ENCODE measurements around the gene NUDT22. TPM values are rescaled to one million over a fixed set of nuclear protein-coding genes. Genes with fewer than 3 reads are reported as not detected.

NUDT22 gene
- total RNA-seq, 4 donors from 2014 or later, result 37.8 to 58.7 (median 48.6) TPM

DNA sequence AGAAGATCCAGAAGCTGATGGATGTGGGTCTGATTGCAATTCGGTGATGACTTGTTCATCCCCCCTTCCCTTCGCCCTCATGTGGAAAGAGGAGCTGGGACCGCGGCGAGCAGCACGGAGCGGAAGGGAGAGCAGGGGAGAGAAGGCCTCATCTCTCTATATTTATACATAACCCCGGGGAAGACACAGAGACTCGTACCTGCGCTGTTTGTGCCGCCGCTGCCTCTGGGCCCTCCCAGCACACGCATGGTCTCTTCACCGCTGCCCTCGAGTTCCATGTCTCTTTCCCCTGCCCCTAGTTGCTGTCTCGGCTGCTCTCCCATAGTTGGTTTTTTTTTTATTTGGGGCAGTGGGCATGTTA is 22.0 kb upstream of the NUDT22 start:
- Histone ChIP-seq H3K27me3 (no peaks in the 10 kb centered on the region), H3K36me3 (peaks cover 40 to 85% (median 73%) of the 10 kb centered on the region in 4 donors), H3K27ac (replicated peaks in 1 of 4) (peak overlapping the region in 1 of 4 donors; percentile 45)

GRCh38 chr11:64204464-64204989 is 21.5 kb upstream of the NUDT22 start:
- Histone ChIP-seq H3K27me3 (no peaks in the 10 kb centered on the region), H3K27ac (replicated peaks in 1 of 4) (peak overlapping the region; percentile 1 to 45 (median 34)), H3K4me1 (peaks cover 19 to 50% (median 35%) of the 10 kb centered on the region in 4 donors), H3K4me3 (no peak overlapping the region), H3K36me3 (peaks cover 37 to 81% (median 68%) of the 10 kb centered on the region in 4 donors), H3K9me3 (no peaks in the 10 kb centered on the region)
- 29% methylated on average over 7 of the region's 7 CpGs for WGBS
- no peak for DNase-seq (ENCODE audit: extremely low spot score)
- TF ChIP-seq, protein P1, sequence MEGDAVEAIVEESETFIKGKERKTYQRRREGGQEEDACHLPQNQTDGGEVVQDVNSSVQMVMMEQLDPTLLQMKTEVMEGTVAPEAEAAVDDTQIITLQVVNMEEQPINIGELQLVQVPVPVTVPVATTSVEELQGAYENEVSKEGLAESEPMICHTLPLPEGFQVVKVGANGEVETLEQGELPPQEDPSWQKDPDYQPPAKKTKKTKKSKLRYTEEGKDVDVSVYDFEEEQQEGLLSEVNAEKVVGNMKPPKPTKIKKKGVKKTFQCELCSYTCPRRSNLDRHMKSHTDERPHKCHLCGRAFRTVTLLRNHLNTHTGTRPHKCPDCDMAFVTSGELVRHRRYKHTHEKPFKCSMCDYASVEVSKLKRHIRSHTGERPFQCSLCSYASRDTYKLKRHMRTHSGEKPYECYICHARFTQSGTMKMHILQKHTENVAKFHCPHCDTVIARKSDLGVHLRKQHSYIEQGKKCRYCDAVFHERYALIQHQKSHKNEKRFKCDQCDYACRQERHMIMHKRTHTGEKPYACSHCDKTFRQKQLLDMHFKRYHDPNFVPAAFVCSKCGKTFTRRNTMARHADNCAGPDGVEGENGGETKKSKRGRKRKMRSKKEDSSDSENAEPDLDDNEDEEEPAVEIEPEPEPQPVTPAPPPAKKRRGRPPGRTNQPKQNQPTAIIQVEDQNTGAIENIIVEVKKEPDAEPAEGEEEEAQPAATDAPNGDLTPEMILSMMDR (IDR thresholded peaks at IDR 0.05), result peak; percentile 53 to 79 (median 68)
- TF ChIP-seq POLR2AphosphoS5 (IDR thresholded peaks at IDR 0.05) (peak; percentile 79 to 81), POLR2A (IDR thresholded peaks at IDR 0.05; ENCODE audit: low read depth) (no peak), EP300 (IDR thresholded peaks at IDR 0.05) (no peak)
- intact Hi-C loops (cut with DNase I), result loop anchor here (1.0 to 5.0 kb wide), 2 partner anchors 48 to 93 kb away; no protein-coding TSS in a partner anchor

More for the DNA sequence above, 22.0 kb upstream of the NUDT22 start:
- H3K4me3 ChIP-seq, result no peak overlapping the region
- H3K9me3 ChIP-seq, result no peaks in the 10 kb centered on the region
- no peak for TF ChIP-seq EP300 (IDR thresholded peaks at IDR 0.05)
- TF ChIP-seq, protein P1 (IDR thresholded peaks at IDR 0.05), result no peak
- no peak for TF ChIP-seq POLR2A (IDR thresholded peaks at IDR 0.05; ENCODE audit: low read depth)
- no peak for TF ChIP-seq POLR2AphosphoS5 (IDR thresholded peaks at IDR 0.05)
- intact Hi-C loops (cut with DNase I), result loop anchor here (1.0 to 5.0 kb wide), 2 partner anchors 48 to 93 kb away; no protein-coding TSS in a partner anchor
- 82% methylated on average over 16 of the region's 16 CpGs for WGBS
- H3K4me1 ChIP-seq, result peaks cover 19 to 50% (median 35%) of the 10 kb centered on the region in 4 donors
- no peak for DNase-seq (ENCODE audit: extremely low spot score)

DNA sequence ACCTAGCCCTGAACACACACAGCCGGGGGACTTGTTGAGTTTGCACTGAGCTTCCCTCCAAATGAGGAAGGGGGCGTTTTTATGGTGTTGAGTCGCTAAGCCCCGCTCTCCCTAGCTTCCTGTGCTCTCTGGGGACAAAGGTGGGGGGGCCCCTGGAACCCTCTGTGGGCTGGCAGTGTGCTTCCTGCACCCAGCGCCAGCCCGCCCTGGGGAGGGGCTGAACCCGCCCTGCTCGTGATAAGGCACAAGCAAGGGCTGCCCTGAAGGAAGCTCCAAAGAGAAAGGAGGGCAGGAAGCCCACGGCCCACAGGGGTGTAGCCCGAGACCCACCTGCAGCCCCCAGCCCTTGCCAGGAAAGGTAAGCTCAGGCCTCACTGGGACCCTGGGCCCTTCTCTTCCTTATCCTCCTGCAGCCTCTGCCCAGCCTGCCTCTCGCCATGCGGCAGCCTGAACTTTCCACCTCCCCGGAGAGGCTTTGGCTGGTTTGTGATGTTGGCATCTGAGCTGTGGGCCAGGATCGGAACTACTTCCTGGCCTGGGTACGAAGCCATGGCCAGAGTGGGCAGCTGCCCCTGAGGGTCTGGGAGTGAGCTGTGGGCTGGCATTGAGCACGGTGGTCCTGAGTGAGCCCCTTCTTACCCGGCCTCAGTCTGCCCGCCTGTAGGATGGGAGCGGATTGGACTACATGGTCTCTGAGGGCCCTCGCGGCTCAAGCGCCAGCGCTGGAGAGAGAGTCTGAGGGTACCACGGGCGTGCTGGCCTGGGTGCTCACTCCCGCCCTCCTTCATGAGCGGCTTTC is 19.4 kb upstream of the NUDT22 start, which contains the start of gene FERMT3:
FERMT3 (plus strand) TSS at position 265 of the 799 bp plus-strand sequence. CDS start 644 bp downstream, outside the sequence.
- H3K27ac ChIP-seq (replicated peaks in 1 of 4), result peak within 1 kb of the TSS; percentile 71 to 81 (median 77)
- no peak for DNase-seq (ENCODE audit: extremely low spot score)
- no peaks in the 10 kb centered on the region for H3K9me3 ChIP-seq
- WGBS, result 77% methylated on average over 16 of the region's 27 CpGs
- TF ChIP-seq EP300 (IDR thresholded peaks at IDR 0.05), result no peak
- TF ChIP-seq POLR2AphosphoS5 (IDR thresholded peaks at IDR 0.05), result peak in 1 of 2 donors; percentile 18
- H3K4me3 ChIP-seq, result peak within 1 kb of the TSS; percentile 40 to 56 (median 46)
- H3K4me1 ChIP-seq, result peaks cover 19 to 50% (median 35%) of the 10 kb centered on the region in 4 donors
- H3K36me3 ChIP-seq, result peaks cover 23 to 73% (median 55%) of the 10 kb centered on the region in 4 donors
- intact Hi-C loops (cut with DNase I), result no loop called here
- no peaks in the 10 kb centered on the region for H3K27me3 ChIP-seq

GRCh38 chr11:64207256-64208085 is 18.6 kb upstream of the NUDT22 start:
- peak in 1 of 2 donors; percentile 50 for TF ChIP-seq POLR2AphosphoS5 (IDR thresholded peaks at IDR 0.05)
- TF ChIP-seq, protein P1 (IDR thresholded peaks at IDR 0.05), result no peak
- H3K27me3 ChIP-seq, result no peaks in the 10 kb centered on the region
- peak overlapping the region; percentile 71 to 81 (median 77) for H3K27ac ChIP-seq (replicated peaks in 1 of 4)
- intact Hi-C loops (cut with DNase I), result no loop called here
- H3K36me3 ChIP-seq, result peaks cover 21 to 70% (median 55%) of the 10 kb centered on the region in 4 donors
- H3K9me3 ChIP-seq, result no peaks in the 10 kb centered on the region
- WGBS, result 48% methylated on average over 10 of the region's 30 CpGs
- no peak for DNase-seq (ENCODE audit: extremely low spot score)
- H3K4me1 ChIP-seq, result peaks cover 19 to 50% (median 35%) of the 10 kb centered on the region in 4 donors
- peak overlapping the region; percentile 40 to 56 (median 46) for H3K4me3 ChIP-seq
